D341Med (cell line): ENCODE results near the gene RARS1.

Experiments used
- DNase-seq: peaks from one replicate; pipeline ENCODE4 v3.0.0; 2012; ENCODE audit warnings: low spot score

The RARS1 gene

GRCh38 chr5:168557389-168557788 lies 71.1 kb downstream of the RARS1 start:
- DNase-seq = no peak

- no peak for DNase-seq
Measured at GRCh38 chr5:168562279-168562678, 76.0 kb downstream of the RARS1 start.

DNA sequence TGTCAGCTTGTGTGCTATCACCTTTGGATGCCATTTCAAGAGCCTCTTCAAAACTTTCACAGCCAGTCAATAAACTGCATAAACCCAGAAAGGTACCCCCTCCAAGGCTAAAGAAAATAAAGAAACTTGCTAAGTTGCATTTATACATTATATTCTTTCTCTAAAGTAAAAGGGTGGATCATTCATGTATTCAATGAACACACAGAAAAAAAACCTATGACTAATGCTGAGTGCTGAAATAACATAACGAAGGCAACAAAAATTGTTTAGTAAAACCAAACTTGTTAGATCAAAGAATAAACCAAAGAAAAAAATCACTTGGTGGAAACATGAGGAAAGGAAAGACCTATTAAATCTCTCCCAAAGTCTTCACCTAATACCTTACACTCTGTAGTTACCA lies 77.7 kb downstream of the RARS1 start:
- DNase-seq = no peak

- DNase-seq = no peak
Measured at GRCh38 chr5:168568738-168569137, 82.5 kb downstream of the RARS1 start.
